ENCODE results near the gene MMP11. TPM values are rescaled to one million over a fixed set of nuclear protein-coding genes. Genes with fewer than 3 reads are reported as not detected.

Gene MMP11
- total RNA-seq, 1 experiment from 2014 or later = 1.1 TPM

- in situ Hi-C loops (cut with HindIII; ENCODE audit: low pct_unique_long_range_greater_than_20kb, low sequenced_read_pairs) = no loop called here
- DNase-seq (ENCODE audit: low read depth, low spot score) = no peak
Observed at GRCh38 chr22:23816156-23816976, 43.7 kb downstream of the MMP11 start.

GRCh38 chr22:23817146-23817545 is 44.5 kb downstream of the MMP11 start:
- no peak for DNase-seq (ENCODE audit: low read depth, low spot score)
- in situ Hi-C loops (cut with HindIII; ENCODE audit: low pct_unique_long_range_greater_than_20kb, low sequenced_read_pairs) = no loop called here

- no peak for DNase-seq (ENCODE audit: low read depth, low spot score)
- in situ Hi-C loops (cut with HindIII; ENCODE audit: low pct_unique_long_range_greater_than_20kb, low sequenced_read_pairs) = no loop called here
Observed at GRCh38 chr22:23818541-23818940, 45.9 kb downstream of the MMP11 start.

GRCh38 chr22:23820748-23821211 is 48.1 kb downstream of the MMP11 start:
- in situ Hi-C loops (cut with HindIII; ENCODE audit: low pct_unique_long_range_greater_than_20kb, low sequenced_read_pairs) = no loop called here
- no peak for DNase-seq (ENCODE audit: low read depth, low spot score)

GRCh38 chr22:23822101-23822671 is 49.5 kb downstream of the MMP11 start:
- in situ Hi-C loops (cut with HindIII; ENCODE audit: low pct_unique_long_range_greater_than_20kb, low sequenced_read_pairs) = no loop called here
- no peak for DNase-seq (ENCODE audit: low read depth, low spot score)

- in situ Hi-C loops (cut with HindIII; ENCODE audit: low pct_unique_long_range_greater_than_20kb, low sequenced_read_pairs) = no loop called here
- DNase-seq (ENCODE audit: low read depth, low spot score) = no peak
Observed at GRCh38 chr22:23823331-23823791, 50.7 kb downstream of the MMP11 start.

- no peak for DNase-seq (ENCODE audit: low read depth, low spot score)
- in situ Hi-C loops (cut with HindIII; ENCODE audit: low pct_unique_long_range_greater_than_20kb, low sequenced_read_pairs) = no loop called here
Observed at GRCh38 chr22:23824476-23825245, 52.0 kb downstream of the MMP11 start.

GRCh38 chr22:23825246-23825905 is 52.7 kb downstream of the MMP11 start:
- no peak for DNase-seq (ENCODE audit: low read depth, low spot score)
- in situ Hi-C loops (cut with HindIII; ENCODE audit: low pct_unique_long_range_greater_than_20kb, low sequenced_read_pairs) = no loop called here

- in situ Hi-C loops (cut with HindIII; ENCODE audit: low pct_unique_long_range_greater_than_20kb, low sequenced_read_pairs) = no loop called here
- peak; percentile 21 for DNase-seq (ENCODE audit: low read depth, low spot score)
Observed at GRCh38 chr22:23826510-23827350, 54.1 kb downstream of the MMP11 start.

- DNase-seq (ENCODE audit: low read depth, low spot score) = no peak
- in situ Hi-C loops (cut with HindIII; ENCODE audit: low pct_unique_long_range_greater_than_20kb, low sequenced_read_pairs) = no loop called here
Observed at GRCh38 chr22:23827351-23827995, 54.8 kb downstream of the MMP11 start.

GRCh38 chr22:23828800-23829680 is 56.4 kb downstream of the MMP11 start:
- in situ Hi-C loops (cut with HindIII; ENCODE audit: low pct_unique_long_range_greater_than_20kb, low sequenced_read_pairs) = no loop called here
- DNase-seq (ENCODE audit: low read depth, low spot score) = no peak

GRCh38 chr22:23829845-23830372 is 57.3 kb downstream of the MMP11 start:
- in situ Hi-C loops (cut with HindIII; ENCODE audit: low pct_unique_long_range_greater_than_20kb, low sequenced_read_pairs) = no loop called here
- DNase-seq (ENCODE audit: low read depth, low spot score) = no peak

- no peak for DNase-seq (ENCODE audit: low read depth, low spot score)
- in situ Hi-C loops (cut with HindIII; ENCODE audit: low pct_unique_long_range_greater_than_20kb, low sequenced_read_pairs) = no loop called here
Observed at GRCh38 chr22:23831261-23831660, 58.6 kb downstream of the MMP11 start.

GRCh38 chr22:23831781-23832180 is 59.1 kb downstream of the MMP11 start:
- no peak for DNase-seq (ENCODE audit: low read depth, low spot score)
- in situ Hi-C loops (cut with HindIII; ENCODE audit: low pct_unique_long_range_greater_than_20kb, low sequenced_read_pairs) = no loop called here

GRCh38 chr22:23832226-23833016 is 59.8 kb downstream of the MMP11 start:
- in situ Hi-C loops (cut with HindIII; ENCODE audit: low pct_unique_long_range_greater_than_20kb, low sequenced_read_pairs) = no loop called here
- no peak for DNase-seq (ENCODE audit: low read depth, low spot score)

All from SK-MEL-5 (cell line).